DND-41 (cell line): ENCODE measurements around the gene MAGED4.

Experiments used
- EZH2 ChIP-seq: IDR thresholded peaks from 3 replicates; pipeline ENCODE4 v1.6.1; 2012; ENCODE audit warnings: borderline replicate concordance, low read depth, mild to moderate bottlenecking, moderate library complexity, low read length, inconsistent platforms; ENCODE audit not compliant: severe bottlenecking
- TF ChIP-seq, protein P1 (sequence below): IDR thresholded peaks from 2 replicates; pipeline ENCODE4 v1.5.1; 2012; ENCODE audit warnings: borderline replicate concordance, low read length, moderate library complexity, mild to moderate bottlenecking; ENCODE audit not compliant: poor library complexity, severe bottlenecking; ENCODE audit errors: extremely low read depth

DNA sequence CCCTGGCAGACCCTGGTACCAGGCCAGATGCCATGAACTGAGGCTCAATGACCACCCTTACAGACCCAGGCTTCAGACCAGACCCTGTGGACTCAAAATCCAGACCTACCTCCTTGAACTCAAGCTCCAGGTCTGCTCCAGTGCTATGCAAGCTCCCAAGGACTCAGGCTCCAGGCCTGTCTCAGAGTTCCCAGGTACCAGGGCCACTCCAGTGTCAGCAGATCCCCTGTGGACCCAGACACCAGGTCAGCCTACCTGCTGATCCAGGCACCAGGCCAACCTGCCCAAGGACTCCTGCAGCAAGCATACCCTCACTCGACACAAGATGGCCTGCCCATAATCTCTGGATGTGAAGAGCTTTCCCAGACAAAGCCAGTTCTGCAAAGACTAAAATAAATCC lies 44.7 kb upstream of the MAGED4 start:
- TF ChIP-seq, protein P1, sequence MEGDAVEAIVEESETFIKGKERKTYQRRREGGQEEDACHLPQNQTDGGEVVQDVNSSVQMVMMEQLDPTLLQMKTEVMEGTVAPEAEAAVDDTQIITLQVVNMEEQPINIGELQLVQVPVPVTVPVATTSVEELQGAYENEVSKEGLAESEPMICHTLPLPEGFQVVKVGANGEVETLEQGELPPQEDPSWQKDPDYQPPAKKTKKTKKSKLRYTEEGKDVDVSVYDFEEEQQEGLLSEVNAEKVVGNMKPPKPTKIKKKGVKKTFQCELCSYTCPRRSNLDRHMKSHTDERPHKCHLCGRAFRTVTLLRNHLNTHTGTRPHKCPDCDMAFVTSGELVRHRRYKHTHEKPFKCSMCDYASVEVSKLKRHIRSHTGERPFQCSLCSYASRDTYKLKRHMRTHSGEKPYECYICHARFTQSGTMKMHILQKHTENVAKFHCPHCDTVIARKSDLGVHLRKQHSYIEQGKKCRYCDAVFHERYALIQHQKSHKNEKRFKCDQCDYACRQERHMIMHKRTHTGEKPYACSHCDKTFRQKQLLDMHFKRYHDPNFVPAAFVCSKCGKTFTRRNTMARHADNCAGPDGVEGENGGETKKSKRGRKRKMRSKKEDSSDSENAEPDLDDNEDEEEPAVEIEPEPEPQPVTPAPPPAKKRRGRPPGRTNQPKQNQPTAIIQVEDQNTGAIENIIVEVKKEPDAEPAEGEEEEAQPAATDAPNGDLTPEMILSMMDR, result no peak
- no peak for TF ChIP-seq EZH2
